HG03571 (cell line): ENCODE results near the gene LRCH1.
"Not testable (repeated sequence)": the region's sequence is repeated elsewhere in the genome, so short reads cannot be mapped to it uniquely, and the experiment has no call there.

Experiments used
- ATAC-seq: cut with Tn5 transposase; IDR thresholded peaks from one replicate; pipeline ENCODE4 v1.9.1; 2021; ENCODE audit not compliant: unreplicated experiment

LRCH1 gene

GRCh38 chr13:46747031-46747820, 194.3 kb downstream of the LRCH1 start:
- ATAC-seq = no peak

- no peak for ATAC-seq
Measured at GRCh38 chr13:46748300-46748699, 195.3 kb downstream of the LRCH1 start.

- ATAC-seq = no peak
Measured at GRCh38 chr13:46749951-46750350, 197.0 kb downstream of the LRCH1 start.

- ATAC-seq = peak; percentile 75
Measured at GRCh38 chr13:46751811-46752635, 199.1 kb downstream of the LRCH1 start.

GRCh38 chr13:46753137-46753536, 200.2 kb downstream of the LRCH1 start:
- ATAC-seq = no peak

GRCh38 chr13:46753917-46754316, 200.9 kb downstream of the LRCH1 start:
- ATAC-seq = no peak

- no peak for ATAC-seq
Measured at GRCh38 chr13:46754812-46755211, 201.8 kb downstream of the LRCH1 start.

- not testable (repeated sequence) for ATAC-seq
Measured at GRCh38 chr13:46755508-46755907, 202.5 kb downstream of the LRCH1 start.

GRCh38 chr13:46756977-46757376, 204.0 kb downstream of the LRCH1 start:
- no peak for ATAC-seq

GRCh38 chr13:46757640-46758039, 204.7 kb downstream of the LRCH1 start:
- ATAC-seq = no peak

- ATAC-seq = no peak
Measured at GRCh38 chr13:46759846-46760245, 206.9 kb downstream of the LRCH1 start.

GRCh38 chr13:46761174-46761573, 208.2 kb downstream of the LRCH1 start:
- ATAC-seq = no peak

GRCh38 chr13:46761866-46762265, 208.9 kb downstream of the LRCH1 start:
- ATAC-seq = no peak

GRCh38 chr13:46769925-46770324, 217.0 kb downstream of the LRCH1 start:
- ATAC-seq = not testable (repeated sequence)

GRCh38 chr13:46771693-46772092, 218.7 kb downstream of the LRCH1 start:
- no peak for ATAC-seq

- ATAC-seq = no peak
Measured at GRCh38 chr13:46773541-46773940, 220.6 kb downstream of the LRCH1 start.

GRCh38 chr13:46775385-46776107, 222.6 kb downstream of the LRCH1 start:
- no peak for ATAC-seq

- ATAC-seq = no peak
Measured at GRCh38 chr13:46778095-46778494, 225.1 kb downstream of the LRCH1 start.

GRCh38 chr13:46778890-46779289, 225.9 kb downstream of the LRCH1 start:
- ATAC-seq = no peak

- ATAC-seq = no peak
Measured at GRCh38 chr13:46782066-46782465, 229.1 kb downstream of the LRCH1 start.

- ATAC-seq = no peak
Measured at GRCh38 chr13:46782691-46783090, 229.7 kb downstream of the LRCH1 start.
